ENCODE data around the gene ARL3.

The ARL3 gene

GRCh38 chr10:102634686-102635085 is 79.5 kb downstream of the ARL3 start:
- DNase-seq (ENCODE audit: low spot score), result no peak

- DNase-seq (ENCODE audit: low spot score), result no peak
Measured at GRCh38 chr10:102633848-102634247, 80.3 kb downstream of the ARL3 start.

- DNase-seq (ENCODE audit: low spot score), result peak; percentile 48
Measured at GRCh38 chr10:102633287-102633686, 80.9 kb downstream of the ARL3 start.

GRCh38 chr10:102632394-102633111 is 81.6 kb downstream of the ARL3 start:
- DNase-seq (ENCODE audit: low spot score), result no peak

GRCh38 chr10:102631525-102632393 is 82.4 kb downstream of the ARL3 start:
- no peak for DNase-seq (ENCODE audit: low spot score)

GRCh38 chr10:102630663-102631062 is 83.5 kb downstream of the ARL3 start:
- no peak for DNase-seq (ENCODE audit: low spot score)

GRCh38 chr10:102629661-102630614 is 84.3 kb downstream of the ARL3 start:
- DNase-seq (ENCODE audit: low spot score), result no peak

DNA sequence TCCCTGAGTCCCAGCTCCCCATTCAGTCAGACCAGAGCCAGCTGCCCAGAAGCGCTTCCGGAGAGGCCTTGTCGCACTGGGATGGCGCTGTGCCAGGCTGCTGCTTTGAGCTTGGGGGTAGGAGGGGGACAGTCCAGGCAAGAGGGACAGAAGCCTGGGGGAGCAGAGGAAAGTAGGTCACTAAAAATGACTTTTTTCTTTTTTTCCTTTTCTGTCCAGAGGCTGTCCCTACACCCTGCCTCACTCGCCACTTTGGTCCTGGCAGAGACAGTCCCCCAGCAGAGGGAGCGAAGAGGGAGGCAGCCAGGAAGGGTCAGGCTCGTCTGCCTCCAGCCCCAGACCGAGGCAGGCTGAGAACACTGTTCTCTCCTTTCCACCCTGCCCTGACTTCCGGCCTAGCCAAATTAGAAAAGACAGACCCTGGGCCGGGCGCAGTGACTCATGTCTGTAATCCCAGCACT is 85.7 kb downstream of the ARL3 start:
- no peak for DNase-seq (ENCODE audit: low spot score)

GRCh38 chr10:102627736-102628293 is 86.4 kb downstream of the ARL3 start:
- DNase-seq (ENCODE audit: low spot score), result no peak

GRCh38 chr10:102627291-102627735 is 86.9 kb downstream of the ARL3 start:
- DNase-seq (ENCODE audit: low spot score), result no peak

DNA sequence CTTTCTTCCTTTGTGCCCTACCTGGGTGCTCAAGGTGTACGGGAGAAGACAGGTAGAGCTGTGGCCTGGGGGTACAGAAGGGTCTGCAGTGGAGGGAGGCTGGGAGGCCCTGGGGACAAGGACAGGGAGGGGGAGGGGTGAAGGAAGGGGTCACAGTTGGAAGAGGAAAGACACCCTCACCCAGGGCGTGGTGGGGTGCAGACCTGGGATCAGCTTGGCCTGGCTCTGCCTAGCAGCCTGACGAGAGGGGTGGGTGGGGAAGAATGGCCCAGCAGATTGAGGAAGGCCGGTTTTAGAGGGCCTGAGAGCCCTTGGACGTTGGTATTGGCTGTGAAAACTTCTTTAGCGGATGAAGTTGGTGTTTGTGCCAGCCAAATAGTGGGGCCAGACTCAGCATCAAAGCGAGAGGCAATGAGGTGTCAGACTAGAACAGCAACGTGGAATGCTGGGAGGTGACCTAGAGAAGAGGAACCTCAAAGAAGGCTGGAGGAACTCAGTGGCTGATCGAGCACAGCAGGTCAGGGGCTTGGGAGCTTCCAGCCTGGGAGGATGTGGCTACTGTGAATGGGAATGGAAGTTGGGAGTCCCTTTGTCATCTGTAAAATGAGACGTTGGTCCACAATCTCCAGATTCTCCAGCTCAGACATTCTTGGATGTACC is 88.0 kb downstream of the ARL3 start:
- DNase-seq (ENCODE audit: low spot score), result no peak

DNA sequence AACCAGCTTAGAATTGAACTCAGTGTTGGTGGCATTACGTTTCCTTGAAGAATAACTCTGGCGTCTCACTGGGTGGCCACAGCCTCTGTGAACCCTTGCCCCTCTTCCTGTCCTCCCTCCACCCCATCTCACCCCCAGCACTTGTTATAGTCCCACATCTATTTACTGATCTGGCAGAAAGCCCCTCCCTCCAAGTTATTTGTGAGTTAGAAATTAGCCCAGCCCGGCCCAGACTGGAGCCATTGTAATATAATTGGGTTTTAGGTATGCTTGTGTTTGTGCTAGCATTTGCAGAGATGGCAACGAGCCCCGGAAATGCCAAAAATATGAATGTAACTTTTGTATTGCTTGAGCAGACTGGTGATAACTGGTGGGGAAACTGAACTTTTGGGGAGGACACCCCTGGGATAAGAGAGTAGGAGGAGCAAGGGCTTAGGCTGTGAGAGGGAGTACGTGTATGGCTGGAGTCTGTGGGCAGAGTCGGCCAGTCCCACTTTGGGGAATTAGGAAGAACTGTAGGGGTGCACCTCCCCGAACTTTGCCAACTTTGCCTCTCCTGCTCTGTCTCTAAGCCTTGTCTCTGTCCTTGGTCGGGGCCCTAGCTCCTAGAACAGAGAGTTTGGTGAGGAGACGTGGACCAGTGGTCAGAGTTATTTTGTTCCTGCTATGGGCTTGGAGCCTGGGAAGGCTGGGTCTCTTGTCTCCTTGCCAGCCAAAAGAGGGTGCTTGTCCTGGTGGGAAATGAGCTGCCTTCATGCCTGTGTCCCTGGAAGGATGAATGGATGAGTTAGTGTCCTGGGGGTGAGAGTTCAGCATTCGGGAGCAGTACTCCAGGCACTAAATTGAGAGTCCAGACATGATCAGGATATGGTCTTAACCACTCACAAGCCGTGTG is 89.2 kb downstream of the ARL3 start:
- DNase-seq (ENCODE audit: low spot score), result no peak

- DNase-seq (ENCODE audit: low spot score), result no peak
Measured at GRCh38 chr10:102624094-102624493, 90.1 kb downstream of the ARL3 start.
